RPMI8226 (cell line): ENCODE results near the gene GSN.

Experiments
- DNase-seq: peaks from one replicate; pipeline ENCODE4 v3.0.0-alpha.2; 2015

GSN gene

DNA sequence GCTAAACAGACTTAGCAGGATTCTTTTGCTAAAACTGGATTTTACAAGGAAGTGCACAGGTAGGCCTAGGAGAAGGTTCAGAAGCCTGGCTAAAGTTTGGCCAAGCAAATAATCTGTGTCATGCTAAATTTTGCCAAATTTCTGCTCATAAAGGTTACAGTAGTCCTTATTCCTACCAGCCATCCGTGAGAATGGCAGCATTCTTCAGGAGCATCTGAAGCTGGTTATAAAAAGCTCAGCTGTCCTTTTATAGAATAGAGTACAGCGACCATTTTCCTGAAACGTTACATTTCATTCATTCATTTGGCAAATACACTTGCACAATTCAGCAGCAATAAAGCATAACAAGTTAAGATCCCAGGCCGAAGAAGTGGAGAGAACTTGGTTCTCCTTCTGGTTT, 6.9 kb downstream of the GSN start:
- no peak for DNase-seq

- no peak for DNase-seq
Measured at GRCh38 chr9:121275781-121276658, 8.1 kb downstream of the GSN start.

GRCh38 chr9:121277026-121277425, 9.1 kb downstream of the GSN start:
- DNase-seq = no peak

- no peak for DNase-seq
Measured at GRCh38 chr9:121277518-121278295, 9.7 kb downstream of the GSN start.

- peak; percentile 80 for DNase-seq
Measured at GRCh38 chr9:121278477-121279261, 10.7 kb downstream of the GSN start.

DNA sequence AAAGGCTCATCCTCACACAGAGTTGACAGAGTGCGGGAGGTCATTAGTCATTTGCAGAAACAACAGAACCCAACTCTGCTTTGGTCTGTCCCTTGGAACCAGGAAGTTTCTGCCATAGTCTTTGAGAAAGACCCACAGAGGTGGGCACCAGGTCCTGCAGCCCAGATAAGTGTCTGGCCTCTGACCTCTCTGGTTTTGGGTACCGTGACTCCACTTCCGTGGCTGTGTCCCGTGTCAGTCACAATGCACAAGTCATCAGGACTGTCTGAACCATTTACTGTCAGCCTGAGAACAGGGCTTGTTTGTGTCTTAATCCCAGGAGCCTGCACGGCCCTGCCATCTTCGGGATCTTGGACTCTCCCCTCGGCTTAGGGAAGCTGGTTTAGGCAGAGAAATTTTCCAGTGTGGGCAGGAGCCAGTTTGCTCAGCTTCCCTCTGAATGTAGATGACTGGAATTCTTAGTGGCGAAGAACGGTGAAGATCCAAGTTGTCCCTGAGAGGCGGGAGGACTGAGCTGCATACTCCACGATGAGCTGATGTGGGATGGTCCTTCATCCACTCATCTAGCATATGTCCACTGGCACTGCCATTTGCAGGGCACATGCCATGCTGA, 11.9 kb downstream of the GSN start:
- DNase-seq = no peak

- peak; percentile 33 for DNase-seq
Measured at GRCh38 chr9:121280715-121281613, 13.0 kb downstream of the GSN start.

GRCh38 chr9:121281614-121282276, 13.8 kb downstream of the GSN start:
- peak; percentile 89 for DNase-seq

DNA sequence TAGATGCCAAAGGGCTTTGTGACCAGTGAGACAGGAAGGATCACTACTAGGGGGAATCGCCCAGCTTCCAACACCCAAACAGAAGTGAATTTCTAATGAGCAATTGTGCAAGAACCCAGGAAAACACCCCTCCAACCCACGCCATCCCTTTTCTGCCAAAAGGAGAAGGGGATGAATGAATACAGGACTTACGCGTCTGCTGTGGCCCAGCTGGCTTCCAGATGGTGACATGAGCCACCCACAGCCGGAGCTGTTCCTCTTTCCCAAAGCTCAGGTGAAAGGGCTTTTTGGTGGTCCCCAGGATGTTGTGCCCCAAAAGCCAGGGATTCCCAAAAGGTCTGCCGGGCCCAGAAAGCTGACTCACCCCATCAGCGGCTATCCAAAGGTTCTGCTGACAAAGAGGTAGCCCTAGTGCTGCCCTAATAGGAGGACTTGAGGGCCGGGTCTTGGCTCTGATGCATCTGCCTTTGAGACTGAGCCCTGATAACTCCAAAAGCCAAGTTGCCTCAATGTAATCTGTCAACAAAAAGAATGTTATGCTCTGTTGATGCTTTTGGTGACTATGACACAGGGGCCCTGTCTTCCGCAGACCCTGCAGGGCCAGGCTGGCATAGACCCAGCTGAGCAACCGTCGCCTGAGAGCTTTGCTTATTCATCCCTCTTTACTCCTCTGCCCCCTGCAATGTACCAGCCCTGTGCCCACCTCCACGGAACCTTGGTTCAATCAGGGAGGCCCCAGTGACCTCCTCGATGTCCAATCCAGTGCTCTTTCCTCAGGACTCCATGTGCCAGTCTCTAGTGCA, 14.5 kb downstream of the GSN start:
- DNase-seq = peak; percentile 24

DNA sequence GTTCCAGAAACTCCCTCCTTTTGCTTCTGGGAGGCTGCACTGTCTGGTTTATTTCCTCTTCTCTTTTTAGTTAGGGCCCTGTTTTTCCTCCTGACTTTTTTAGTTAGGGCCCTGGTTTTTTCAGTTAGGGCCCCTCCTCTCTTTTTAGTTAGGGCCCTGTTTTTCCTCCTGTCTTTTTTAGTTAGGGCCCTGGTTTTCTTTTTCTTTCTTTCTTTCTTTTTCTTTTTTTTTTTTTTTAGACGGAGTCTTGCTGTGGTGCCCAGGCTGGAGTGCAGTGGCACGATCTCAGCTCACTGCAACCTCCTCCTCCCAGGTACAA, 15.1 kb downstream of the GSN start:
- DNase-seq = no peak

DNA sequence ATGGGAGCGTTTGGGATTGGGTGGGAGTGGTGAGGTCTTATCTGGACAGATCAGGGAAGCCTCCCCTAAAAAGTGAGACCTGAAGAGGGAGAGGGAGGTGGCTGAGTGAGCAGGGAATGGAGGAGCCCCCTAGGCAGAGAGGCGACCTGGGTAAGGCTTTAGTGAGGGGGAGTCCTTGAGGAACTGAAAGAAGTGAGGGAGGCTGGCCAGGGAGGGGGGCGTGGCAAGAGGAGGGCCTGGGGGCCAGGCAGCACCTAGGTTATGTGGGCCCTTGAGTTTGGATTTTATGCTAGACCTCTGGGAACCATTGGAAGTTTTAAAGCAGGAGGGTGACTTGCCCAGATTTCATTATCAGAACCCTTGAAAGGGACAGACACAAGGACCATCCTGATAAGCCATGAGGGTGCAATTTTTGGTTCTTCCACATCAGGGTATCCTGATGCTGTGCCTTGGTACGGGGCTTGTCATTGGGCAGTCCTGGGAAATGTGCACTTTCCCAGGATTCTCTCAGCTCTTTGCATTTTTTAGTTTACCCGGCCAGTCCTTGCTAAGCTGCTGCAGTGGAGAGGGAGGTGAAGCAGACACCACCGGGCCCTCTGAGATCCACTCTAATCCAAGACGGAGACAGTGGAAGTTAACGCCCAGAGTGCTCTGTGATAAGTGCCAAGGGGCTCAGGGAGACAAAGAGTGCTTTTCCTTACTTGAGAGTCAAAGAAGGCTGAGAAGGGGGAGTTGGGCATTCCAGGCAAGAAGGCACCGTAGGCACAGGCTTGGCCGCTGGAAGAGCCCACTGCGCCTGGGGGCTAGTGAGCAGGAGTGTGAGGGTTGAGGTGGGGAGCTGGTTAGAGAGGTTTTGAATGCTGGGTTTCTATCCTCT, 16.1 kb downstream of the GSN start:
- peak; percentile 42 for DNase-seq

DNA sequence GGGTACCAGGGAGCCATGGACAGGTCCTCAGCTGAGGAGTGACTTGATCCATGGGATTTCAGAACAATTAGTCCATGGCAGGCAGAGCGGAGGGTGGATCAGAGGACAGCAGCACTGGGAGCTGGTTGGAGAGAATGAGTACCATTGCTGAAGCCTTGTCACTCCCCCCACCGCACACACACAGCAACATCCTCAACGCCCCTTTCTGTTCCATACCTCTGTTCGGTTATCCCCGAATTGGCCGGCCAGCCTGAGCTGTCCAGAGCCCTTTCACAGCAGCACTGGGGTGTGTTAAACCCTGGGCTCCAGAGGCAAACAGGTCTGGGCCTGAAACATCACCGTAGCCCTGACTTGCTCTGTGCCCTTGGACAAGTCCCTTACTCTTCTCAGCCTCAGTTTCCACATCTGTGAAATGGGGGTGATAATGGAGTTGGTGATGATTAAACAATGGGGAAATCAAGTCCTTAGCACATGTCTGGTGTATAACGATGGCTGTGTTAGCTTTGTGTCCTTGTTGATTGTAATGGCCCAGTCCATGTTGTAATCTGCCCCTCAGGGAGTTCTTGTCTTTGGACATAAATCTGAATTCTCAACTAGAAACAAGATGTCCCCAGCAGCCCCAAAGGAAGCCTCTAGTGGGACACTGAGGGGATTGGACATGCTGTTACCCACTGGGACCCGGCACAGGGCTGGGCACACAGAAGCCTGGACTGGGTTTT, 16.9 kb downstream of the GSN start:
- DNase-seq = no peak

GRCh38 chr9:121285835-121286687, 18.1 kb downstream of the GSN start:
- DNase-seq = no peak

- DNase-seq = no peak
Measured at GRCh38 chr9:121286688-121286972, 18.7 kb downstream of the GSN start.

DNA sequence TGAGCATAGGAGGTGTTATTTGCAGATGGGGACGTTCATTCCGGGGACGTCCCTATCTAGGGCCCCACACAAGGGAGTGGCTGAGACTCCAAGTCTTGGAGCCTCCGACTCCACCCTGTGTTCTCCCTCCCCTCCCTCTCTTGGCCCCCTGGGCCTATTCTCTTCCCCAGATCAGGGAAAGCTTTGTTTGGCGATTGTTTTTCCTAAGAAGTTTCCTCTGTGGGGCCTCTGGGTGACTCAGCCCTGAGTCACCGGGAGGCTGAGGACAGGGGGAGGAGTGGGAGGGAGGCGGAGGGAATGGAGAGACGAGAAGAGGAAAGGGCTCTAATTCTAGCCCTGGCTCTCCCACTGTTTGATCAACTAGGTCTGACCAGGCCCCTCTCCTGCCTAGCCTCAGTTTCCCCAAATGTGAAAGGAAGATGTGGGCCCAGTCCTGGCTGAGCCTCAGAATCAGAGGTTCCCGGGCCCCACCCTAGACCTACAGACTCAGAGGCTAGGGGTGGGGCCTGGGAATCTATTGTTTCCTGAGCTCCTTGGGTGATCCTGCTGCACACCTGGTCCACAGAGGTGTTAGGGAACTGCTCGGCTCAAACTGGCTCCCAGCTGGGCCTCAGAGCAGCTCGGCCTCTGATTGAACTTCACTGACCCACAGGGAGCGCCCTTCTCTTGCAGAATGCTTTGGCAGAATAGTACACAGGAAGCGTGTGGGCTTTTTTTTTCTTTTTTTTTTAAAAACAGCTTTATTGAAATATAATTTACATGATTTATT, 19.2 kb downstream of the GSN start:
- no peak for DNase-seq

DNA sequence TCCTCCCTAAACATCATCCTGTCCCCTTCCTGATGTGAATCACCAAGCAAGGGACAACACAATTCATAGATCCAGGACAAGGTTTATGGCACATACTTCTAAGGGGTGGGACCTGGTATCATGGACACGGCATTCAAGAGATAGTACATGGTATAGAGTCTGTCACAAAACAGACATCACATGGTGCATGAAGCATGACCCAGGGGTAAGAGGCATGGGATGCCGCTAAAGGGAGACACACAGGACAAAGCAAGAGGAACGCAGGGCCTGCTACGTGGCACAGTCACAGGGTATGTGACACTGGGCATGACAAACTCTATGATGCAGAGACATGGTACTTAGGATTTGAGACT, 20.7 kb downstream of the GSN start:
- no peak for DNase-seq

DNA sequence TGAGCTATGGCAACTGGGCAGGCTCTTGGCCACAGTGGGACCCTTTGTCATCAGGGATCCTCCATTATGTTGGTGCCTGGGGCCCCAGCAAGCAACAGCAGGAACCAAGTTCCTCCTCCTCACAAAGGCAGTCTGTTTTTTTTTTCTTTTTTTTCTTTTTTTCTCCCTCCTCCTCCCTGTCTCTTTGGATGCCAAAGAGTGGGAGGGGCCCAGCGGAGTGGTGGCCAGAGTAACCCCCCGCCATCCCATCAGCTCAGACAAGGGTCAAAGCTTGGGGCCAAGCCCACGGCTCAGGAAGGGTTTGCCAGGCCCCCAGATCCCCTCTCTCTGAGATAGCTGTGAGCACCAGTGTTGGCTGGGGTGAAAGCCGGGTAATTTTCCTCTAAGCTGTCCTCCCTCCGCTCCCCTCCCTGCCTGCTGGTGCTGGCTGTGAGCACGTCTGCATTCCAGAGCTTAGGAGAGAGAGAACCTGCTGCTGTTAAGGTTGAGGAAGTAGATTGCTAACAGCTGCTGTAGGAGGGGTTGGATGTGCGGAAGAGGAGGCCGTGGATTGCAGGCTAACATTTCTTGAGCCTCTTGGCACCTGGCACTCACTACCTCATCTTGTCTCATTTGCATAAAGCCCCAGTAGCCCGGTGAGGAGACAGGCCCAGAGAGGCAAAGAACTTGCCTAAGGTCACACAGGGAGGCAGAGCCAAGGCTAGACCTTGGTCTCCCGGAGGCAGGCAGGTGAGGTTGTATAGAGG, 21.2 kb downstream of the GSN start:
- DNase-seq = no peak
